ENCODE results near the gene C6orf47.

The C6orf47 gene

DNA sequence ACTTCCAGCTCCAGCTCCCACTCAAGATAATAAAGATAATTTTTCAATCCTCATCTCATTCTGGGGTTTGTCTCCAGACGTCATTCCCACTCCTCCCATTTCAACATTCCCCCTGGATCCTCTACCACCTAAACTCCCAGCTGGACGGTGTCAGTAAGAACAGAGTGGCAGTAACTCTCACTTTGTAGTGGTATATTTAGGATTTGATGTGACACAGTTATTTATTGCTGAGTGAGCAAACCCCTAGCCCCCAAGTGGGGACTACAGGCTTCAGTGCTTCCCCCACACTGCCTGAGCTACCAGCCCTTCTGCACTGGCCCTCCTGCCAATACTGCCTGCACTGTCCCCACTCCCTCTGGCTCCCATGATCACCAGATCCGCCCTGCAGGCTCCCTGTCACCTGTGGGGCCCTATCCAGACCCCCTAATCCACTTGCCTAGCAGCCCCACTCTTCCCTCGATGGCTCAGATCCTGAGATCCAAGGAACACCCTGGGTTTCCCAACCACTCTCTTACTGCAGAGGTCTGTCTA is 2.4 kb downstream of the C6orf47 start:
- FAIRE-seq (no peak), DNase-seq (ENCODE audit: insufficient read length) (no peak)
- TF ChIP-seq TAF1 (IDR thresholded peaks at IDR 0.05; ENCODE audit: borderline replicate concordance, low read depth, low read length) (no peak), POLR2A (IDR thresholded peaks at IDR 0.05; ENCODE audit: low read depth, low read length) (no peak), POLR2AphosphoS5 (IDR thresholded peaks at IDR 0.05; ENCODE audit: low read depth, low read length) (0 out of 2 replicates have a peak, but pooled peaks have one; percentile 17)

- no peak for DNase-seq (ENCODE audit: insufficient read length)
- FAIRE-seq = no peak
- no peak for TF ChIP-seq POLR2AphosphoS5 (IDR thresholded peaks at IDR 0.05; ENCODE audit: low read depth, low read length)
- no peak for TF ChIP-seq TAF1 (IDR thresholded peaks at IDR 0.05; ENCODE audit: borderline replicate concordance, low read depth, low read length)
- no peak for TF ChIP-seq POLR2A (IDR thresholded peaks at IDR 0.05; ENCODE audit: low read depth, low read length)
Measured at GRCh38 chr6:31657406-31658157, 3.0 kb downstream of the C6orf47 start.

- TF ChIP-seq POLR2A (IDR thresholded peaks at IDR 0.05; ENCODE audit: low read depth, low read length) (no peak), TAF1 (IDR thresholded peaks at IDR 0.05; ENCODE audit: borderline replicate concordance, low read depth, low read length) (no peak), POLR2AphosphoS5 (IDR thresholded peaks at IDR 0.05; ENCODE audit: low read depth, low read length) (no peak)
- DNase-seq (ENCODE audit: insufficient read length) = no peak
- no peak for FAIRE-seq
Measured at GRCh38 chr6:31655349-31656237, 5.0 kb downstream of the C6orf47 start, which contains the start of gene APOM. TSS of gene APOM (plus strand) at chr6:31655894. CDS start at chr6:31655967, 73 bp downstream.

DNA sequence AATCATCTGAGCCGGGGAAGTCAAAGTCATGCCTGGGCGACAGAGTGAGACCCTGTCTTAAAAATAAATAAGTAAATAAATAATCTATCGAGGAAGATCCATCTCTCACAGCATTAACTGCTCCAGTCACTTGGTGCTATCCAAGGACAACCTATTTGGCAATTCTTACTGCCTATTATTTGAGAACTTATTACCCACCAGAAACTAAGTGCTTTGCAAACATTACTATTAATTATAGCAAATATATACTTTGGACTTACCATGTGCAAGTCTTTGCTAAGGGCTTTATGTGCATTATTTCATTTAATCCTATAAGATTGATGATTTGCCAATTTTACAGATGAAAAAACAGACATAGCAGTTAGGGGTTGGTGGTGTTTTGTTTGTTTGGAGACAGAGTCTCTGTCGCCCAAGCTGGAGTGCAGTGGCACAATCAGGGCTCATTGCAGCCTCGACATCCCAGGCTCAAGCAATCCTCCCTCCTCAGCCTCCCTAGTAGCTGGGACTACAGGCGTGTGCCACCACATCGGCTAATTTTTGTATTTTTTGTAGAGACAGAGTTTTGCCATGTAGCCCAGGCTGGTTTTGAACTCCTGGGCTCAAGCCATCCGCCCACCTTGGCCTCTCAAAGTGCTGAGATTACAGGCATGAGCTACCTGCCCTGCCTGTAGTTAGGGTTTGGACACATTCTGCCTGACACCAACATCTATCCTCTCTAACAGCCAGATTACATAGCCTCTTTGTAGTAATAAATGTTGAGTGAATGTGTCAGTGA is 5.8 kb downstream of the C6orf47 start:
- no peak for DNase-seq (ENCODE audit: insufficient read length)
- TF ChIP-seq POLR2AphosphoS5 (IDR thresholded peaks at IDR 0.05; ENCODE audit: low read depth, low read length) (no peak), TAF1 (IDR thresholded peaks at IDR 0.05; ENCODE audit: borderline replicate concordance, low read depth, low read length) (no peak), POLR2A (IDR thresholded peaks at IDR 0.05; ENCODE audit: low read depth, low read length) (no peak)
- FAIRE-seq = no peak

DNA sequence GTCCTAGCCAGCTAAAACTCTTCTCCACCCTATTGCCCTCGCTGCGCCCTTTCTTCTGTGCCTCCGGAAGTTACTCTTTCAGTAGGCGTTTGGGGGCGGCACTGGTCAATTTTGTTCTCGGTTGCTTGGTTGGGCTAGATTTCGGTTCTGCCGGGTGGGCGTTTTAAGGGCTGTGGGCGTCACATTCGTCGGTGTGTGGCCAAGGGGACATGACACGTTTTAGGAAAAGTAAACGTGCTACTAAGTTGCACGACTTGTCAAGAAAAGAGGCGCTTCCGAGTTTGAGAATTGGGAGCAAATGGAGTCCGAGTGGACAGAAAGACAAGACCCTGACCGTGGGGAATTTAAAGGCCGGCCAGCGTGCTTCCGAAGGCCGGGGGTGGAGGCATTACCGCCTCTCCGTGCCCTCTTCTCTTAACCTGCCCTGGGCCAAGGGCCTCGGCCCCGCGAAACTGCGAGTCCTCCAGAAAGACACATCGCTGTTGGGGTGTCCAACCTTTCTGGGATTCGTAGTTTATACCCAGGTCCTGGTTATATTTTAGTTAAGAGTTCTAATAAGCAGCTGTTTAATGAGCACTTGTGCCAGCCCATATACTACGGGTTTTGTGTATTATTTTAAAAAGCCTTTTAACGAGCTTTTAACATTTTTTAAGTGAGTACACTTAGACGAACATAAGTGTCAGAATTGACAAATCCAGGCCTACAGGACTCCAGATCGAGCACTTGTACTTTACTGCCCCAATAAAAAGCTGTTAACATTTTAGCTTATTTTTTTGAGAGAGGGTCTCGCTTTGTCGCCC is 7.5 kb downstream of the C6orf47 start:
- DNase-seq (ENCODE audit: insufficient read length) = peak; percentile 91
- peak; percentile 41; the same call in 1 of the 2 replicates for TF ChIP-seq POLR2A (IDR thresholded peaks at IDR 0.05; ENCODE audit: low read depth, low read length)
- no peak; the same call in 1 of the 2 replicates for TF ChIP-seq POLR2AphosphoS5 (IDR thresholded peaks at IDR 0.05; ENCODE audit: low read depth, low read length)
- TF ChIP-seq TAF1 (IDR thresholded peaks at IDR 0.05; ENCODE audit: borderline replicate concordance, low read depth, low read length) = peak; percentile 43; the same call in 1 of the 2 replicates
- FAIRE-seq = no peak

- FAIRE-seq = peak; percentile 62
- DNase-seq (ENCODE audit: insufficient read length) = no peak
- TF ChIP-seq TAF1 (IDR thresholded peaks at IDR 0.05; ENCODE audit: borderline replicate concordance, low read depth, low read length) (no peak), POLR2AphosphoS5 (IDR thresholded peaks at IDR 0.05; ENCODE audit: low read depth, low read length) (no peak), POLR2A (IDR thresholded peaks at IDR 0.05; ENCODE audit: low read depth, low read length) (no peak)
Measured at GRCh38 chr6:31651602-31652191, 8.9 kb downstream of the C6orf47 start.

- no peak for DNase-seq (ENCODE audit: insufficient read length)
- TF ChIP-seq POLR2AphosphoS5 (IDR thresholded peaks at IDR 0.05; ENCODE audit: low read depth, low read length) = no peak
- no peak for TF ChIP-seq POLR2A (IDR thresholded peaks at IDR 0.05; ENCODE audit: low read depth, low read length)
- TF ChIP-seq TAF1 (IDR thresholded peaks at IDR 0.05; ENCODE audit: borderline replicate concordance, low read depth, low read length) = no peak
- FAIRE-seq = no peak
Measured at GRCh38 chr6:31645325-31645724, 15.3 kb downstream of the C6orf47 start.

DNA sequence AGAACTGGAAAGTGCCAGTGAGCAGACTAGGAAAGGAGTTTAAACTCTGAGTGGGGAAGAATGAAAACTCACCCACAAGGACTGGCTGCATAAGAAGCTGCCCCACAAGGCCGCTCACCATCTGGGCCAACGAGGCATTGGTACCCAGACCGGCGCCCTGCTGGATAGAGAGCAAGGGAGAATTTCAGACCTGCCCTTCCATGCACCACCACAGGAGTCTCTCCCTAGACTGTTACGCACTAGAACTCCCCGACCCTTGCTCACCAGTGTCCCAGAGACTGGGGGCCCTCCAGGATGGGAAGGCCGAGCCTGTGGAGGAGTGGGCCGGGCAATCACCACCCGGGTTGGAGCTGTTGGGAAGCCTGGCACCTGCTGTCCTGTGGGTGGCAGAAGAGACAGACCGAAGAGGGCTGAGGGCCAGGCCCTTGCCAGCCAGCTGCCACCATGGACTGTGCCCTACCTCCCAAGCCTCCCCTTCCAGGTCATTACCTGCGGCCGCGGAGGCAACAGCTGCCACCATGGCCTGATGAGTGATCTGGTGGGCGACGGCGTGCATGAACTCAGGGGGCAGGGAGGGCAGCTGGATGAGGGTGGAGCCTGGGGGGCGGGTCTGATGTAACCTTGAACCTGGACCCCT is 16.6 kb downstream of the C6orf47 start:
- DNase-seq (ENCODE audit: insufficient read length) = no peak
- TF ChIP-seq POLR2A (IDR thresholded peaks at IDR 0.05; ENCODE audit: low read depth, low read length) = no peak
- TF ChIP-seq TAF1 (IDR thresholded peaks at IDR 0.05; ENCODE audit: borderline replicate concordance, low read depth, low read length) = no peak
- no peak for TF ChIP-seq POLR2AphosphoS5 (IDR thresholded peaks at IDR 0.05; ENCODE audit: low read depth, low read length)
- no peak for FAIRE-seq

- FAIRE-seq (no peak), DNase-seq (ENCODE audit: insufficient read length) (no peak)
- no peak for TF ChIP-seq POLR2AphosphoS5 (IDR thresholded peaks at IDR 0.05; ENCODE audit: low read depth, low read length)
- TF ChIP-seq TAF1 (IDR thresholded peaks at IDR 0.05; ENCODE audit: borderline replicate concordance, low read depth, low read length) = no peak
- TF ChIP-seq POLR2A (IDR thresholded peaks at IDR 0.05; ENCODE audit: low read depth, low read length) = no peak
Measured at GRCh38 chr6:31642798-31643570, 17.6 kb downstream of the C6orf47 start.

All from GM12892 (cell line).